LNCAP (cell line): ENCODE measurements around the gene NCR2.

Source experiments
- CTCF ChIP-seq: fragments of 450-650 bp; IDR thresholded peaks from 2 replicates; pipeline ENCODE4 v1.5.1; 2017; ENCODE audit warnings: mild to moderate bottlenecking

NCR2 gene

GRCh38 chr6:41321183-41321582 lies 14.2 kb upstream of the NCR2 start:
- no peak for TF ChIP-seq CTCF

- no peak for TF ChIP-seq CTCF
Measured at GRCh38 chr6:41325446-41326066, 9.9 kb upstream of the NCR2 start.

- TF ChIP-seq CTCF, result no peak
Measured at GRCh38 chr6:41326092-41326491, 9.3 kb upstream of the NCR2 start.

GRCh38 chr6:41327177-41327576 lies 8.2 kb upstream of the NCR2 start:
- TF ChIP-seq CTCF, result no peak

- TF ChIP-seq CTCF, result no peak
Measured at GRCh38 chr6:41331401-41332150, 3.8 kb upstream of the NCR2 start.

- TF ChIP-seq CTCF, result no peak
Measured at GRCh38 chr6:41332241-41332640, 3.2 kb upstream of the NCR2 start.

- TF ChIP-seq CTCF, result no peak
Measured at GRCh38 chr6:41332842-41333736, 2.3 kb upstream of the NCR2 start.
